ENCODE measurements around the gene UPF1.

DNA sequence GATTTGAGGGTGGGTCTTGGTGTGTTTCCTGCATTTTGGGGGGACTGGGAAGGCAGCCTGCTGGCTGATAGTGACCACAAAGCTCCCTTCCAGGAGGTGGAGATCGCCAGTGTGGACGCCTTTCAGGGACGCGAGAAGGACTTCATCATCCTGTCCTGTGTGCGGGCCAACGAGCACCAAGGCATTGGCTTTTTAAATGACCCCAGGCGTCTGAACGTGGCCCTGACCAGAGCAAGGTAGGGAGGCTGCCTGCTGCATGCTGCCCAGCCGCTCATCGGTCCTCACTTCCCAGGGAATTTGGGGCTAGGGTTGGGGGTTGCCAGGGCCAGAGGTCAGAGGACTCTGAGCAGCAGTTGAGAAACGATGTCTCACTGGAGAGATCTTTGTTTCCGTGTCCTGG, 30.2 kb downstream of the UPF1 start:
- TF ChIP-seq, protein P1, sequence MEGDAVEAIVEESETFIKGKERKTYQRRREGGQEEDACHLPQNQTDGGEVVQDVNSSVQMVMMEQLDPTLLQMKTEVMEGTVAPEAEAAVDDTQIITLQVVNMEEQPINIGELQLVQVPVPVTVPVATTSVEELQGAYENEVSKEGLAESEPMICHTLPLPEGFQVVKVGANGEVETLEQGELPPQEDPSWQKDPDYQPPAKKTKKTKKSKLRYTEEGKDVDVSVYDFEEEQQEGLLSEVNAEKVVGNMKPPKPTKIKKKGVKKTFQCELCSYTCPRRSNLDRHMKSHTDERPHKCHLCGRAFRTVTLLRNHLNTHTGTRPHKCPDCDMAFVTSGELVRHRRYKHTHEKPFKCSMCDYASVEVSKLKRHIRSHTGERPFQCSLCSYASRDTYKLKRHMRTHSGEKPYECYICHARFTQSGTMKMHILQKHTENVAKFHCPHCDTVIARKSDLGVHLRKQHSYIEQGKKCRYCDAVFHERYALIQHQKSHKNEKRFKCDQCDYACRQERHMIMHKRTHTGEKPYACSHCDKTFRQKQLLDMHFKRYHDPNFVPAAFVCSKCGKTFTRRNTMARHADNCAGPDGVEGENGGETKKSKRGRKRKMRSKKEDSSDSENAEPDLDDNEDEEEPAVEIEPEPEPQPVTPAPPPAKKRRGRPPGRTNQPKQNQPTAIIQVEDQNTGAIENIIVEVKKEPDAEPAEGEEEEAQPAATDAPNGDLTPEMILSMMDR (IDR thresholded peaks at IDR 0.05; ENCODE audit: insufficient read depth, low read length): no peak
- TF ChIP-seq POLR2AphosphoS5 (IDR thresholded peaks at IDR 0.05; ENCODE audit: low read depth): no peak
- TF ChIP-seq, protein P2, sequence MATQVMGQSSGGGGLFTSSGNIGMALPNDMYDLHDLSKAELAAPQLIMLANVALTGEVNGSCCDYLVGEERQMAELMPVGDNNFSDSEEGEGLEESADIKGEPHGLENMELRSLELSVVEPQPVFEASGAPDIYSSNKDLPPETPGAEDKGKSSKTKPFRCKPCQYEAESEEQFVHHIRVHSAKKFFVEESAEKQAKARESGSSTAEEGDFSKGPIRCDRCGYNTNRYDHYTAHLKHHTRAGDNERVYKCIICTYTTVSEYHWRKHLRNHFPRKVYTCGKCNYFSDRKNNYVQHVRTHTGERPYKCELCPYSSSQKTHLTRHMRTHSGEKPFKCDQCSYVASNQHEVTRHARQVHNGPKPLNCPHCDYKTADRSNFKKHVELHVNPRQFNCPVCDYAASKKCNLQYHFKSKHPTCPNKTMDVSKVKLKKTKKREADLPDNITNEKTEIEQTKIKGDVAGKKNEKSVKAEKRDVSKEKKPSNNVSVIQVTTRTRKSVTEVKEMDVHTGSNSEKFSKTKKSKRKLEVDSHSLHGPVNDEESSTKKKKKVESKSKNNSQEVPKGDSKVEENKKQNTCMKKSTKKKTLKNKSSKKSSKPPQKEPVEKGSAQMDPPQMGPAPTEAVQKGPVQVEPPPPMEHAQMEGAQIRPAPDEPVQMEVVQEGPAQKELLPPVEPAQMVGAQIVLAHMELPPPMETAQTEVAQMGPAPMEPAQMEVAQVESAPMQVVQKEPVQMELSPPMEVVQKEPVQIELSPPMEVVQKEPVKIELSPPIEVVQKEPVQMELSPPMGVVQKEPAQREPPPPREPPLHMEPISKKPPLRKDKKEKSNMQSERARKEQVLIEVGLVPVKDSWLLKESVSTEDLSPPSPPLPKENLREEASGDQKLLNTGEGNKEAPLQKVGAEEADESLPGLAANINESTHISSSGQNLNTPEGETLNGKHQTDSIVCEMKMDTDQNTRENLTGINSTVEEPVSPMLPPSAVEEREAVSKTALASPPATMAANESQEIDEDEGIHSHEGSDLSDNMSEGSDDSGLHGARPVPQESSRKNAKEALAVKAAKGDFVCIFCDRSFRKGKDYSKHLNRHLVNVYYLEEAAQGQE (IDR thresholded peaks at IDR 0.05; ENCODE audit: insufficient replicate concordance, low read depth): no peak
- TF ChIP-seq GABPA (IDR thresholded peaks at IDR 0.05; ENCODE audit: low read depth): no peak

Data from HL-60 (cell line).